Panc1 (cell line): ENCODE results near the gene LRGUK. TPM values are rescaled to one million over a fixed set of nuclear protein-coding genes. Genes with fewer than 3 reads are reported as not detected.
"Not testable (repeated sequence)": the region's sequence is repeated elsewhere in the genome, so short reads cannot be mapped to it uniquely, and the experiment has no call there.

Experiments used
- ATAC-seq: fragments of 200-7000 bp; cut with Tn5 transposase; 2 replicates; pipeline ENCODE4 v1.9.1; 2020; ENCODE audit warnings: mild to moderate bottlenecking, moderate library complexity
- BruUV-seq: library from RNA; stranded (reverse); fragments of 400-500 nt; replicated peaks from 2 replicates; lab custom pipeline; 2021; lab: Mats Ljungman, UMichigan
- CTCF ChIA-PET: fragments of 300-600 bp; sonication (Branson Sonifier 250); formaldehyde crosslinking; loops from one replicate; lab custom pipeline; 2022; ENCODE audit warnings: antibody characterized with exemption; lab: Charles Lee
- POLR2A ChIA-PET: fragments of 300-600 bp; sonication (Branson Sonifier 250); formaldehyde crosslinking; loops from one replicate; lab custom pipeline; 2022; ENCODE audit warnings: antibody characterized with exemption; lab: Charles Lee
- DNase-seq: peaks from one replicate; pipeline ENCODE4 v3.0.0-alpha.2; 2010; ENCODE audit warnings: low read depth, low spot score
- H3K27ac ChIP-seq: 2 replicates; pipeline ENCODE4 v1.5.1; 2011; ENCODE audit warnings: mild to moderate bottlenecking, low read length, inconsistent platforms
- H3K27me3 ChIP-seq: fragments of 200-500 bp; sonication (Bioruptor generic); 2 replicates; pipeline ENCODE4 v1.6.0; 2014; ENCODE audit warnings: low read length, inconsistent platforms; ENCODE audit not compliant: control insufficient read depth, insufficient read depth
- H3K36me3 ChIP-seq: fragments of 200-500 bp; sonication (Bioruptor generic); 2 replicates; pipeline ENCODE4 v1.5.1; 2014; ENCODE audit warnings: inconsistent platforms, mild to moderate bottlenecking, low read length, moderate library complexity; ENCODE audit not compliant: control insufficient read depth, insufficient read depth
- H3K4me1 ChIP-seq: 2 replicates; pipeline ENCODE4 v1.5.1; 2011; ENCODE audit warnings: inconsistent platforms, mild to moderate bottlenecking, low read length, moderate library complexity; ENCODE audit not compliant: control insufficient read depth, insufficient read depth
- H3K4me3 ChIP-seq, 2 experiments: 2 replicates each; pipeline ENCODE4 v1.5.1; 2011 to 2012; ENCODE audit warnings: low read depth in 2 of 2, low read length in 2 of 2, mild to moderate bottlenecking in 2 of 2, inconsistent platforms in 1 of 2, moderate library complexity in 1 of 2
- H3K9me3 ChIP-seq: fragments of 200-500 bp; sonication (Bioruptor generic); 2 replicates; pipeline ENCODE4 v1.5.1; 2014; ENCODE audit warnings: low read depth, mild to moderate bottlenecking, inconsistent platforms, low read length, moderate library complexity; ENCODE audit not compliant: control insufficient read depth, insufficient read depth
- CTCF ChIP-seq: fragments of 450-650 bp; IDR thresholded peaks from 2 replicates; pipeline ENCODE4 v1.5.1; 2017; ENCODE audit warnings: mild to moderate bottlenecking
- POLR2AphosphoS5 ChIP-seq: IDR thresholded peaks from 2 replicates; pipeline ENCODE4 v1.6.1; 2012; ENCODE audit warnings: mild to moderate bottlenecking, low read depth, low read length, moderate library complexity
- REST ChIP-seq, 2 experiments: IDR thresholded peaks; 2 replicates each; pipeline ENCODE4 v1.6.1; 2011 to 2012; ENCODE audit warnings: low read depth in 2 of 2, control low read depth in 1 of 2, low read length in 1 of 2, mild to moderate bottlenecking in 1 of 2, moderate library complexity in 1 of 2; ENCODE audit not compliant: insufficient read depth in 1 of 2
- SIN3A ChIP-seq: IDR thresholded peaks from 2 replicates; pipeline ENCODE4 v1.6.1; 2012; ENCODE audit warnings: low read depth, mild to moderate bottlenecking, low read length, moderate library complexity, borderline replicate concordance; ENCODE audit not compliant: insufficient read depth
- TCF7L2 ChIP-seq: IDR thresholded peaks from 2 replicates; pipeline ENCODE4 v1.6.1; 2011; ENCODE audit warnings: mild to moderate bottlenecking, low read depth, low read length, inconsistent platforms
- in situ Hi-C: cut with HindIII; loops from 2 replicates; pipeline ENCODE4 v1.10.0; 2016; ENCODE audit warnings: low sequenced_read_pairs, low pct_unique_long_range_greater_than_20kb
- intact Hi-C: fragments of 100-400 bp; cut with micrococcal nuclease; formaldehyde crosslinking; loops from one replicate; pipeline ENCODE4 v1.10.0; 2022; ENCODE audit not compliant: unreplicated experiment
- total RNA-seq: library from RNA; stranded (reverse); gene quantifications from one replicate; pipeline ENCODE4 v1.2.1, GENCODE V29; 2021; ENCODE audit not compliant: unreplicated experiment

LRGUK gene
- total RNA-seq, 1 experiment from 2014 or later = 0.23 TPM

GRCh38 chr7:134290286-134290685, 163.1 kb downstream of the LRGUK start:
- Histone ChIP-seq H3K36me3 (0 out of 2 replicates have a peak, but pooled peaks cover 2% of the 10 kb centered on the region), H3K27me3 (no peaks in the 10 kb centered on the region), H3K9me3 (no peaks in the 10 kb centered on the region), H3K4me3 (no peak overlapping the region), H3K4me1 (no peaks in the 10 kb centered on the region), H3K27ac (no peak overlapping the region)
- in situ Hi-C loops (no loop called here), intact Hi-C loops (no loop called here)
- TF ChIP-seq REST (IDR thresholded peaks at IDR 0.05; ENCODE audit: insufficient read depth in 1 of 2, low read depth in 2 of 2, low read length in 1 of 2) (no peak), SIN3A (no peak), TCF7L2 (no peak), POLR2AphosphoS5 (no peak), CTCF (no peak)
- BruUV-seq = no TSS peak
- DNase-seq (no peak), ATAC-seq (no peak)
- ChIA-PET CTCF (no interaction called here), POLR2A (no interaction called here)

- TF ChIP-seq REST (IDR thresholded peaks at IDR 0.05; ENCODE audit: insufficient read depth in 1 of 2, low read depth in 2 of 2, low read length in 1 of 2) (no peak), TCF7L2 (no peak), CTCF (no peak), POLR2AphosphoS5 (no peak), SIN3A (no peak)
- ChIA-PET CTCF (no interaction called here), POLR2A (no interaction called here)
- Histone ChIP-seq H3K9me3 (no peaks in the 10 kb centered on the region), H3K27ac (no peak overlapping the region), H3K4me3 (no peak overlapping the region), H3K4me1 (no peaks in the 10 kb centered on the region), H3K36me3 (0 out of 2 replicates have a peak, but pooled peaks cover 2% of the 10 kb centered on the region), H3K27me3 (no peaks in the 10 kb centered on the region)
- in situ Hi-C loops (no loop called here), intact Hi-C loops (no loop called here)
- no peak for ATAC-seq
- no TSS peak for BruUV-seq
- no peak for DNase-seq
Measured at GRCh38 chr7:134293002-134293740, 166.0 kb downstream of the LRGUK start.

- BruUV-seq, H3K4me3 ChIP-seq, H3K36me3 ChIP-seq, H3K9me3 ChIP-seq, ATAC-seq, H3K27ac ChIP-seq, H3K27me3 ChIP-seq, DNase-seq, intact Hi-C loops, CTCF ChIA-PET, POLR2A ChIA-PET, in situ Hi-C loops, H3K4me1 ChIP-seq: not testable (repeated sequence)
Measured at GRCh38 chr7:134295982-134296381, 168.8 kb downstream of the LRGUK start.
